Fibroblast of mammary gland (primary cell): Measurements from ENCODE around the gene IFIT5.

Experiments used
- DNase-seq: peaks from one replicate; pipeline ENCODE4 v3.0.0-alpha.2; 2010; ENCODE audit warnings: low read depth
- H3K4me3 ChIP-seq: 2 replicates; pipeline ENCODE4 v1.5.1; 2011; ENCODE audit warnings: low read depth, mild to moderate bottlenecking, low read length, moderate library complexity; ENCODE audit not compliant: control insufficient read depth
- TF ChIP-seq, protein P1 (sequence below): conservative IDR thresholded peaks from 2 replicates; pipeline ENCODE4 v1.5.1; 2011; ENCODE audit warnings: low read depth, low read length, inconsistent platforms; ENCODE audit not compliant: control insufficient read depth, insufficient read depth

The IFIT5 gene

DNA sequence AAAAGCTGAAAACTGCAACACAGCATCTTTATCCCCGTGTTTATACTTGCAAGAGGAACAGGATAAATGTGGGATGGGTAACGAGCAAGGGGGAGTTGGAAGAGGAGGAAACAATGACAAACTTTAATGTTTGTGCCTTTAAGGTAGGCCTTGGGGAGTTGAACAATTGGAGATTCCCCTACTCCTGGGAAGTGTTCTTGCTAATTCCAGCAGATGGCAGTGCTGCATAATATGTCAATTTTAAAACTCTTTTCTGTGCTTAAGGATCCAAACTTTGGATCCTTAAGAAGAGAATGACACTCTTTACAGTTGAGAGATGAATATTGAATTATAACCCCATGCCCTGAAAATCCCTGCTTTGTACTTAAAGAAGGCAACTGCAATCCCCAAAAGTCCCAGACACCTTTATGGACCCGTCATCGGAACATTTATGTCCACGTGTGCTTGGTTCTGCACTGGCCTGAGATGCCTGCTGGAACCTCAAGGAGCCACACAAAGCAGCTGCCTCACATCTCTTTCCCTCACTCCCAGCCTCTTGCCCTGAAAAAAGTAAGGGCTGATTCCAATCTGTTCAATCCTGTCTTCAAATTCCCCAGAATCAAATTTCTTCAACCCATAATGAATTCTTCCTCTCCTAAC lies 12.0 kb downstream of the IFIT5 start:
- DNase-seq, result peak; percentile 79
- TF ChIP-seq, protein P1, sequence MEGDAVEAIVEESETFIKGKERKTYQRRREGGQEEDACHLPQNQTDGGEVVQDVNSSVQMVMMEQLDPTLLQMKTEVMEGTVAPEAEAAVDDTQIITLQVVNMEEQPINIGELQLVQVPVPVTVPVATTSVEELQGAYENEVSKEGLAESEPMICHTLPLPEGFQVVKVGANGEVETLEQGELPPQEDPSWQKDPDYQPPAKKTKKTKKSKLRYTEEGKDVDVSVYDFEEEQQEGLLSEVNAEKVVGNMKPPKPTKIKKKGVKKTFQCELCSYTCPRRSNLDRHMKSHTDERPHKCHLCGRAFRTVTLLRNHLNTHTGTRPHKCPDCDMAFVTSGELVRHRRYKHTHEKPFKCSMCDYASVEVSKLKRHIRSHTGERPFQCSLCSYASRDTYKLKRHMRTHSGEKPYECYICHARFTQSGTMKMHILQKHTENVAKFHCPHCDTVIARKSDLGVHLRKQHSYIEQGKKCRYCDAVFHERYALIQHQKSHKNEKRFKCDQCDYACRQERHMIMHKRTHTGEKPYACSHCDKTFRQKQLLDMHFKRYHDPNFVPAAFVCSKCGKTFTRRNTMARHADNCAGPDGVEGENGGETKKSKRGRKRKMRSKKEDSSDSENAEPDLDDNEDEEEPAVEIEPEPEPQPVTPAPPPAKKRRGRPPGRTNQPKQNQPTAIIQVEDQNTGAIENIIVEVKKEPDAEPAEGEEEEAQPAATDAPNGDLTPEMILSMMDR, result peak; percentile 86
- H3K4me3 ChIP-seq, result no peak overlapping the region

DNA sequence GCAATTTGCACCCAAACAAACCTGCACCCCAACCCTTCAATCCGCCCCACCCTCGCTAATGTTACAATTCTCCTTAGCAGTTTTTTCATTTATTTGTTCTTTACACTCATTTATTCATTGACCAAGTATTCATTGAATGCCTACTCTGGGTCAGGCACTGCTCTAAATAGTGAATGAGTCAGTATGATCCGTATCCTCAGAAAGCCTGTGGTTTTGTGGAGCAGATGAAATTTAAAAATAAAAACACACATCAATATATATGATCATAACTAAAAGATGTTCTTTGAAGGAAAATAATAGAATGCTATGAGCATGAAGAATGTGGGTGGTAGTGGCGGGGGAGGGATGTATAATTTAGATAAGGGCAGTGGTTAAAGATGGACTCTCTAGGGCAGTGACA lies 13.3 kb downstream of the IFIT5 start:
- TF ChIP-seq, protein P1, result no peak
- H3K4me3 ChIP-seq, result no peak overlapping the region
- DNase-seq, result peak; percentile 87

DNA sequence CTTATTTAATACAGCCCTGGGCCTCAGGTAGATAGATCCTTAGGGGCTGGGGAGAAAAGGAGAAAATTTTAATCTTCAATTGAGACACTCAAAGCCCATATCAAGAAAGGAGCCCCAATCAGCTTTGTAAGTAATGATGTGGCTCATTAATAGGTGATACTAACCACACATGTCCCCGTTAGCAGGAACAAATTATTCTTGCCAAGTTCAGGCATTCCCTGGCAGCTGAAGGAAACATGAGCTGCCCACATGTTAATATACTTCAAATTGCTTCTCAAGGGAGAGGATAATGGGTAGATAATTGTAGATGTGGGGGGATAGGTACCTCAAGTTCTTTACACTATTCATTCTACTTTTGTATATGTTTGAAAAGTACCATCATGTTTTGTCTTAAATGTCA lies 14.5 kb downstream of the IFIT5 start:
- TF ChIP-seq, protein P1, result no peak
- peak; percentile 36 for DNase-seq
- H3K4me3 ChIP-seq, result no peak overlapping the region

DNA sequence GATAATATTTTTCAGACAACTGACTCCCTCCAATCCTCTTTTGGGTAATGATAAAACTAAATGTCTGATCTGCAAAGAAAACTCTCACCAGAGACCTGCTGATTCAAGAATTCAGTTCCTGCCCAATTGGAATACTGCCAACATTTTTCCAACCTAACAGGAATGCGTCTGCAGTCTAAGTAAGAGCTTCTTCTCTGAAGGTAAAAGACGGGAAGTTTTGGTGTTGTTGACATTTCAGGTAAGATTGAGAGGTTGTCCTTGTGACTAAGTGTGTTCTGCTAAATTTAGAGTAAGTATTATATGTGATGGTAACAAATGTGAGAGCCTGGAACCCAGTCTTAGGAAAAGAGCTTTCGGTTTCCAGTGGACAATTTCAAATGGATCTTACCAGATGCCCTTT lies 17.6 kb downstream of the IFIT5 start:
- TF ChIP-seq, protein P1, result no peak
- peak; percentile 65 for DNase-seq
- no peak overlapping the region for H3K4me3 ChIP-seq

DNA sequence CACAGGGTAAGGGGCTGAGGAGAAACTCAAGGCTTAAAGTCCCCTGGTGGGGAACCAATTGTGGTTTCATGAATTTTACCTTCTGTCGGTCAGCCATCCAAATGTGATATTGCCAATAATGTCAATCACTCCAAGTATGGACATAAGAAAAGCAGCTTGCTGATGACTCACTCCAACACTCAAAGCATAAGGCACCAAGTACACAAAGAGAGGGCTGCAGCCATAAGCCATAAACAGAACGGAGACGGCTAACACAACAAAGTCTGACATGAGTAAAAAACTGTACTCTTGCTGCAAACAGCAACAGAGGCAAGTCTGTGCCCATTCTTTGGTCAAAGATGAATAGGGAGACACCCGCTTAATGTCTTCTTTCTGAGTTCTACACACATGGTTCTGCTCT lies 24.2 kb downstream of the IFIT5 start:
- no peak overlapping the region for H3K4me3 ChIP-seq
- TF ChIP-seq, protein P1, result no peak
- DNase-seq, result no peak

DNA sequence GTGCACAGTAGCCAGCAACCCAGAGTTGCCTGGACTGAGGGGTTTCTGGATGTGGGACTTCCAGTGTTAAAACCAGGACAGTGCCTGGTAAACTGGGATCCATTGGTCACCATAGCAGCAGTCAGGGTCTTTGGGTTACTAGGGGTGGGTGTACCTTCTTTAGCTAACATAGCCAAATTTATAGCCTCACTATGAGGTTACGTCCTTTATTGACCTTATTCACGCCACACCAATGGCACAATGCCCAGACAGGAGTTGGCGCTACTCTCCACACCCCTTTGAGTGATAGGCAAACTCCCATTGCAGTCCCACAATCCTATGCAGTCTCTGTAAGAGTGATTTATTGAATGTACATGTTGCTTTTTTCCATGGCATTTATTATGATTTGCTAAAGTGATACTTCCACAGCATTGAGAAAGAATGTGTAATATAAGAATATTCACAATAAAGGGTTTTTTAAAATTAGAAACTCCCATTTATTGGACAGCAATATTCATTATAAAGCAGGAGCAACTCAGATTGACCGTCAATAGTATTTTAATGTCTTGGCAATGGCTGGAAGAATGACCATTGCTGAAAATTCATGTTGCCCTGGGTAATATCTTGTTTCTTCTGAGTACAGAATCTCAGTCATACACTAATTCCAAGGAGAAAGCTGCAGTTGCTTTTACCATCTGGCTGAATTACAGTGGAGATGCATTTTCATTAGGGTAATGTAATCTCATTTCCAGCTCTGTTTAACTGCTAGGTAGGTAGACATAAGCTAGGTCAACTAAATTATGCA lies 26.1 kb downstream of the IFIT5 start:
- DNase-seq, result peak; percentile 28
- TF ChIP-seq, protein P1, result no peak
- H3K4me3 ChIP-seq, result no peak overlapping the region
